Mesenchymal stem cell (in vitro differentiated cells and primary cell): Measurements from ENCODE around the gene GALR1.

ENCODE experiments used
- DNase-seq: peaks from one replicate; pipeline ENCODE4 v3.0.0-alpha.2; 2013
- H2AFZ ChIP-seq: one replicate; pipeline ENCODE4 v1.6.1; 2013; ENCODE audit warnings: low read depth, mild to moderate bottlenecking, control low read depth, inconsistent platforms, low read length, moderate library complexity
- H2AK5ac ChIP-seq: 2 replicates; pipeline ENCODE4 v1.6.1; 2013; ENCODE audit warnings: low read length, moderate library complexity, mild to moderate bottlenecking, inconsistent platforms; ENCODE audit not compliant: severe bottlenecking
- H2BK120ac ChIP-seq: one replicate; pipeline ENCODE4 v1.6.1; 2013; ENCODE audit warnings: low read depth, mild to moderate bottlenecking, inconsistent platforms, low read length, moderate library complexity
- H2BK12ac ChIP-seq, 2 experiments: one replicate each; pipeline ENCODE4 v1.6.1; 2013; ENCODE audit warnings: inconsistent platforms in 2 of 2, low read length in 2 of 2, mild to moderate bottlenecking in 2 of 2, moderate library complexity in 2 of 2, control low read depth in 1 of 2
- H2BK15ac ChIP-seq: one replicate; pipeline ENCODE4 v1.6.1; 2013; ENCODE audit warnings: mild to moderate bottlenecking, low read depth, inconsistent platforms; ENCODE audit not compliant: poor library complexity, severe bottlenecking
- H2BK5ac ChIP-seq: 2 replicates; pipeline ENCODE4 v1.6.1; 2013; ENCODE audit warnings: low read depth, mild to moderate bottlenecking, low read length, control low read depth, inconsistent platforms; ENCODE audit not compliant: poor library complexity, severe bottlenecking
- H3K14ac ChIP-seq, 2 experiments: one replicate each; pipeline ENCODE4 v1.6.1; 2013; ENCODE audit warnings: inconsistent platforms in 2 of 2, low read length in 2 of 2, control low read depth in 1 of 2, mild to moderate bottlenecking in 1 of 2, moderate library complexity in 1 of 2
- H3K18ac ChIP-seq, 2 experiments: one replicate each; pipeline ENCODE4 v1.6.1; 2013; ENCODE audit warnings: inconsistent platforms in 2 of 2, low read length in 2 of 2, control low read depth in 1 of 2, low read depth in 1 of 2, mild to moderate bottlenecking in 1 of 2
- H3K23ac ChIP-seq, 2 experiments: one replicate each; pipeline ENCODE4 v1.6.1; 2013; ENCODE audit warnings: inconsistent platforms in 2 of 2, low read length in 2 of 2, mild to moderate bottlenecking in 2 of 2, moderate library complexity in 2 of 2, control low read depth in 1 of 2
- H3K27ac ChIP-seq: 2 replicates; pipeline ENCODE4 v1.5.1; 2013; ENCODE audit warnings: mild to moderate bottlenecking, moderate library complexity, low read length, control low read depth, inconsistent platforms; ENCODE audit not compliant: poor library complexity, severe bottlenecking
- H3K27me3 ChIP-seq, 2 experiments: 2 replicates each; pipeline versions ENCODE4 v1.6.1 to v1.7.0; 2013; ENCODE audit warnings: low read length in 2 of 2, mild to moderate bottlenecking in 2 of 2, moderate library complexity in 2 of 2, control low read depth in 1 of 2, inconsistent platforms in 1 of 2; ENCODE audit not compliant: control insufficient read depth in 1 of 2, insufficient read depth in 1 of 2
- H3K36me3 ChIP-seq, 2 experiments: 2 replicates each; pipeline versions ENCODE4 v1.6.1 to v1.7.0; 2013; ENCODE audit warnings: low read length in 2 of 2, control low read depth in 1 of 2, inconsistent platforms in 1 of 2, low read depth in 1 of 2, mild to moderate bottlenecking in 1 of 2; ENCODE audit not compliant: insufficient read depth in 2 of 2, control insufficient read depth in 1 of 2
- H3K4ac ChIP-seq, 2 experiments: one replicate each; pipeline ENCODE4 v1.6.1; 2013; ENCODE audit warnings: inconsistent platforms in 2 of 2, low read length in 2 of 2, mild to moderate bottlenecking in 2 of 2, moderate library complexity in 2 of 2, control low read depth in 1 of 2, low read depth in 1 of 2
- H3K4me1 ChIP-seq: 2 replicates; pipeline ENCODE4 v1.6.1; 2013; ENCODE audit warnings: low read depth, low read length, control low read depth; ENCODE audit not compliant: control insufficient read depth, insufficient read depth
- H3K4me2 ChIP-seq: 2 replicates; pipeline ENCODE4 v1.6.1; 2013; ENCODE audit warnings: low read length, mild to moderate bottlenecking, inconsistent platforms; ENCODE audit not compliant: poor library complexity, severe bottlenecking
- H3K4me3 ChIP-seq, 2 experiments: 2 replicates each; pipeline versions ENCODE4 v1.5.1 to v1.7.0; 2013; ENCODE audit warnings: low read length in 2 of 2, mild to moderate bottlenecking in 2 of 2, control low read depth in 1 of 2, low read depth in 1 of 2; ENCODE audit not compliant: insufficient read depth in 1 of 2
- H3K79me1 ChIP-seq: replicated peaks from 2 replicates; pipeline ENCODE4 v1.6.1; 2013; ENCODE audit warnings: mild to moderate bottlenecking, control low read depth, low read length, inconsistent platforms; ENCODE audit not compliant: poor library complexity, severe bottlenecking
- H3K9ac ChIP-seq: 2 replicates; pipeline ENCODE4 v1.7.0; 2013; ENCODE audit warnings: mild to moderate bottlenecking, low read length, moderate library complexity
- H3K9me3 ChIP-seq: 2 replicates; pipeline ENCODE4 v1.7.0; 2013; ENCODE audit warnings: mild to moderate bottlenecking, low read length; ENCODE audit not compliant: control insufficient read depth
- H4K8ac ChIP-seq: one replicate; pipeline ENCODE4 v1.6.1; 2013; ENCODE audit warnings: inconsistent platforms, mild to moderate bottlenecking, low read length, moderate library complexity
- H4K91ac ChIP-seq: one replicate; pipeline ENCODE4 v1.6.1; 2013; ENCODE audit warnings: mild to moderate bottlenecking, low read length, inconsistent platforms
- WGBS: methylation state at CpG from one replicate; pipeline ENCODE4 v1.1.7; 2013; ENCODE audit warnings: mixed read lengths; 5-methylcytosine and 5-hydroxymethylcytosine counted together

Gene GALR1

DNA sequence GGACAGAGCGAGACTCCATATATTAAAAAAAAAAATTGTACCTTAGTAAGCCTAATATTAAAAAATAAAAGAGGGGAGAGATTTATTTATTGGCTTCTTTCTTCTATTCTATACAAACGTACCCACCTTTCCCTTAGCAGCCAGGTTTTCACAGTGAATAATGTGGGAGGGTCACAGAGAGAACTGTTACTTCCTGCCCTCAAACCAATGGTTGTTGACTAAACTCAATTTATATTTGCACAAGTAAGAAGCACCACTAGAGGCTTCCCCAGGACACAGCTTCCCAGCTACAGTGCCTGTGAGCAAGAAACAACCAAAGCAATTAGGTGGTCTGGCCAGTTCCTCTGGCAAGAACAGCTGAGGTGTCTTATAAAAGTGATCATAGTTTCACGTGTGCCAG, 28.9 kb upstream of the GALR1 start:
- H2AFZ ChIP-seq: no peak overlapping the region
- H3K4me3 ChIP-seq: no peak overlapping the region
- no peak overlapping the region for H2BK12ac ChIP-seq
- no peak overlapping the region for H3K9ac ChIP-seq
- no peak overlapping the region for H2BK5ac ChIP-seq
- H3K36me3 ChIP-seq: no peaks in the 10 kb centered on the region
- no peak overlapping the region for H2AK5ac ChIP-seq
- H2BK15ac ChIP-seq: no peak overlapping the region
- 57% methylated on average over 1 of the region's 3 CpGs for WGBS
- no peak overlapping the region for H4K91ac ChIP-seq
- H3K4ac ChIP-seq: no peak overlapping the region
- no peak overlapping the region for H3K18ac ChIP-seq
- no peaks in the 10 kb centered on the region for H3K79me1 ChIP-seq
- H4K8ac ChIP-seq: no peak overlapping the region
- no peaks in the 10 kb centered on the region for H3K4me1 ChIP-seq
- no peak for DNase-seq
- H3K14ac ChIP-seq: no peak overlapping the region
- H3K27me3 ChIP-seq: no peaks in the 10 kb centered on the region
- H3K9me3 ChIP-seq: no peaks in the 10 kb centered on the region
- H3K23ac ChIP-seq: no peak overlapping the region
- no peak overlapping the region for H2BK120ac ChIP-seq
- no peak overlapping the region for H3K4me2 ChIP-seq
- no peak overlapping the region for H3K27ac ChIP-seq

GRCh38 chr18:77222464-77222863, 27.2 kb upstream of the GALR1 start:
- H4K91ac ChIP-seq: no peak overlapping the region
- no peak overlapping the region for H3K4ac ChIP-seq
- no peak overlapping the region for H2BK5ac ChIP-seq
- no peak overlapping the region for H2BK120ac ChIP-seq
- no peaks in the 10 kb centered on the region for H3K36me3 ChIP-seq
- no peaks in the 10 kb centered on the region for H3K79me1 ChIP-seq
- no peak overlapping the region for H3K4me3 ChIP-seq
- DNase-seq: no peak
- no peaks in the 10 kb centered on the region for H3K4me1 ChIP-seq
- no peak overlapping the region for H3K23ac ChIP-seq
- H3K14ac ChIP-seq: no peak overlapping the region
- no peak overlapping the region for H2BK12ac ChIP-seq
- H2BK15ac ChIP-seq: no peak overlapping the region
- no peak overlapping the region for H2AK5ac ChIP-seq
- no peak overlapping the region for H3K9ac ChIP-seq
- WGBS: 97% methylated on average over 2 of the region's 3 CpGs
- no peaks in the 10 kb centered on the region for H3K27me3 ChIP-seq
- no peaks in the 10 kb centered on the region for H3K9me3 ChIP-seq
- no peak overlapping the region for H2AFZ ChIP-seq
- no peak overlapping the region for H3K18ac ChIP-seq
- H3K4me2 ChIP-seq: no peak overlapping the region
- H3K27ac ChIP-seq: no peak overlapping the region
- no peak overlapping the region for H4K8ac ChIP-seq

- Histone ChIP-seq H3K4me2 (no peak overlapping the region), H2BK5ac (no peak overlapping the region), H2AK5ac (no peak overlapping the region), H3K27me3 (no peaks in the 10 kb centered on the region), H2AFZ (no peak overlapping the region), H3K18ac (peak overlapping the region; percentile 14 to 54), H3K23ac (no peak overlapping the region), H2BK15ac (peak overlapping the region; percentile 93), H3K36me3 (no peaks in the 10 kb centered on the region), H4K8ac (peak overlapping the region; percentile 75), H3K14ac (no peak overlapping the region), H3K9ac (no peak overlapping the region), H2BK120ac (peak overlapping the region; percentile 42), H3K9me3 (no peaks in the 10 kb centered on the region), H2BK12ac (peak overlapping the region; percentile 49 to 73), H3K27ac (no peak overlapping the region), H3K4ac (peak overlapping the region in 1 of 2 experiments; percentile 81), H3K4me3 (no peak overlapping the region), H3K4me1 (no peaks in the 10 kb centered on the region), H3K79me1 (no peaks in the 10 kb centered on the region), H4K91ac (peak overlapping the region; percentile 43)
- no peak for DNase-seq
- 75% methylated on average over 5 of the region's 5 CpGs for WGBS
Measured at GRCh38 chr18:77223221-77223639, 26.4 kb upstream of the GALR1 start.

GRCh38 chr18:77223653-77224052, 26.0 kb upstream of the GALR1 start:
- H2BK5ac ChIP-seq: no peak overlapping the region
- H2AFZ ChIP-seq: no peak overlapping the region
- H4K91ac ChIP-seq: no peak overlapping the region
- H3K14ac ChIP-seq: no peak overlapping the region
- no peaks in the 10 kb centered on the region for H3K9me3 ChIP-seq
- H3K79me1 ChIP-seq: no peaks in the 10 kb centered on the region
- DNase-seq: peak; percentile 80
- no CpG with 5 or more reads among the region's 2 CpGs for WGBS
- no peak overlapping the region for H3K4me3 ChIP-seq
- H2AK5ac ChIP-seq: no peak overlapping the region
- H2BK120ac ChIP-seq: no peak overlapping the region
- no peaks in the 10 kb centered on the region for H3K36me3 ChIP-seq
- no peak overlapping the region for H3K9ac ChIP-seq
- H3K4ac ChIP-seq: no peak overlapping the region
- H3K4me1 ChIP-seq: no peaks in the 10 kb centered on the region
- H2BK12ac ChIP-seq: no peak overlapping the region
- no peak overlapping the region for H3K18ac ChIP-seq
- H3K27me3 ChIP-seq: no peaks in the 10 kb centered on the region
- H3K23ac ChIP-seq: no peak overlapping the region
- H2BK15ac ChIP-seq: no peak overlapping the region
- H3K4me2 ChIP-seq: no peak overlapping the region
- no peak overlapping the region for H3K27ac ChIP-seq
- no peak overlapping the region for H4K8ac ChIP-seq
